ENCODE data around the gene PLAU. TPM values are rescaled to one million over a fixed set of nuclear protein-coding genes. Genes with fewer than 3 reads are reported as not detected.
A peak's percentile ranks its signal among the peaks of the same experiment; 100 is the strongest.

The PLAU gene
- total and polyA plus RNA-seq, 3 donors from 2014 or later: 0.87 to 13.6 (median 1.7) TPM

DNA sequence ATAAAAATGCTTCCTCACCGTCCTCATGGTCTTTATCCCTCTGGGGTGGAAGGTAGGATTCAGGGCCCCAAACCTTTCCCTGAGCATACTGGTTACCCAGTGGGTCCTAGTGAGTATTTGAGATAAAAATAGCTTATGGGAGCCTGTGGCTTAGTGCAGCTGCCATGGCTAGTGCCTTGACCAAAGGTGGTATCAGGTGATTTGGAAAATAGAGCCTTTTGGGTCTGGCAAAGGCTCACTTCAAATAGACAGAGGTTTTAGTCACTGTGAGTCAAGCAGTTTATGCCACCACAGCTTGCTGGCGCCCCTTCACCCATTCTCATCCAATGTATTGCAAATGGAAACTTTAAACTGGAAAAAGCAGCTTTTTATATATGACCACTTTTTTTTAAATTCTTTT, 30.4 kb downstream of the PLAU start:
- H3K4me3 ChIP-seq: no peak overlapping the region
- TF ChIP-seq CTCF (IDR thresholded peaks at IDR 0.05): no peak
- TF ChIP-seq POLR2A (IDR thresholded peaks at IDR 0.05): no peak
- 74 to 80% methylated on average over 2 of the region's 2 CpGs for WGBS, 2 donors
- no peaks in the 10 kb centered on the region for H3K27me3 ChIP-seq
- intact Hi-C loops (cut with DNase I; ENCODE audit: low total_unique reads): no loop called here
- H3K27ac ChIP-seq: peak overlapping the region in 1 of 2 donors; percentile 78
- H3K9me3 ChIP-seq: no peaks in the 10 kb centered on the region
- H3K4me1 ChIP-seq: peaks cover 10% of the 10 kb centered on the region
- DNase-seq: no peak
- no peaks in the 10 kb centered on the region for H3K36me3 ChIP-seq (ENCODE audit: low read depth, missing control alignments)

GRCh38 chr10:73944356-73945100, 33.6 kb downstream of the PLAU start:
- Histone ChIP-seq H3K4me1 (peaks cover 10% of the 10 kb centered on the region), H3K9me3 (no peaks in the 10 kb centered on the region), H3K27ac (no peak overlapping the region), H3K4me3 (no peak overlapping the region), H3K27me3 (no peaks in the 10 kb centered on the region), H3K36me3 (ENCODE audit: low read depth, missing control alignments) (no peaks in the 10 kb centered on the region)
- intact Hi-C loops (cut with DNase I; ENCODE audit: low total_unique reads): no loop called here
- 89 to 93% methylated on average over 9 to 35 of the region's 35 CpGs for WGBS, 2 donors
- DNase-seq: no peak
- TF ChIP-seq POLR2A (IDR thresholded peaks at IDR 0.05) (no peak), CTCF (IDR thresholded peaks at IDR 0.05) (no peak)

GRCh38 chr10:73946253-73947145, 35.6 kb downstream of the PLAU start:
- no peaks in the 10 kb centered on the region for H3K4me1 ChIP-seq
- no peak for DNase-seq
- TF ChIP-seq POLR2A (IDR thresholded peaks at IDR 0.05) (no peak), CTCF (IDR thresholded peaks at IDR 0.05) (no peak)
- intact Hi-C loops (cut with DNase I; ENCODE audit: low total_unique reads): no loop called here
- no peaks in the 10 kb centered on the region for H3K9me3 ChIP-seq
- WGBS, 2 donors: 66 to 76% methylated on average over 9 of the region's 9 CpGs
- no peak overlapping the region for H3K4me3 ChIP-seq
- H3K36me3 ChIP-seq (ENCODE audit: low read depth, missing control alignments): no peaks in the 10 kb centered on the region
- H3K27ac ChIP-seq: no peak overlapping the region
- H3K27me3 ChIP-seq: no peaks in the 10 kb centered on the region

DNA sequence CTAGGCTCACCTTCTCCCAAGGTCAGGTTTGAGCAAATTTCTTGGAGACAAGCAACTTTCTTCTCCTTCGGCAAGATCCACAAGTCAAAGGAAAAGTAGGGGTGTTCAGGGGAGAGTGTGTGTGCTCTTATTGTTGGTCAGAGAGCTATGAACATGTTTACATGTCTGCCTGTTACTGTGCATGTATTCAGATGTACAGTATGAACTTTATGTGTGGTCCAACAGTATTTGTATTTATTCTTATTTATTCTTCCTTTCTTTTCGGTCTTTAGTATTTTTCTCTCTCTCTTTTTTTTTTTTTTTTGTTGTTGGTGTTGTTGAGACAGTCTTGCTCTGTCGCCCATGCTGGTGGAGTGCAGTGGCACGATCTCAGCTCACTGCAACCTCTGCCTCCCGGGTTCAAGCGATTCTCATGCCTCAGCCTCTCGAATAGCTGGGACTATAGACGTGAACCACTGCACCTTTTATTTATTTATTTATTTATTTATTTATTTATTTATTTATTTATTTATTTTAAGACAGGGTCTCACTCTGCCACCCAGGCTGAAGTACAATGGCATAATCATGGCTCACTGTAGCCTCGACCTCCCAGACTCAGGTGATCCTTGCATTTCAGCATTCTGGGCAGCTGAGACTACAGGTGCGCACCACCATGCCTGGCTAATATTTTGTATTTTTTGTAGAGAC, 38.2 kb downstream of the PLAU start:
- DNase-seq: no peak
- Histone ChIP-seq H3K27me3 (no peaks in the 10 kb centered on the region), H3K36me3 (ENCODE audit: low read depth, missing control alignments) (no peaks in the 10 kb centered on the region), H3K9me3 (no peaks in the 10 kb centered on the region), H3K4me1 (no peaks in the 10 kb centered on the region), H3K27ac (no peak overlapping the region), H3K4me3 (no peak overlapping the region)
- no peak for TF ChIP-seq CTCF (IDR thresholded peaks at IDR 0.05)
- TF ChIP-seq POLR2A (IDR thresholded peaks at IDR 0.05): no peak
- intact Hi-C loops (cut with DNase I; ENCODE audit: low total_unique reads): no loop called here
- 90 to 91% methylated on average over 10 of the region's 10 CpGs for WGBS, 2 donors

All from testis (tissue), 3 donors.